Urinary bladder (tissue), 4 donors: ENCODE measurements around the gene PCSK2. TPM values are rescaled to one million over a fixed set of nuclear protein-coding genes. Genes with fewer than 3 reads are reported as not detected.

Source experiments
- DNase-seq: peaks from one replicate; pipeline ENCODE4 v3.0.0-alpha.2; 2015; ENCODE audit errors: extremely low spot score
- H3K27ac ChIP-seq: one replicate; pipeline ENCODE4 v1.5.1; 2013; ENCODE audit warnings: low read depth, mild to moderate bottlenecking, moderate library complexity
- H3K36me3 ChIP-seq: one replicate; pipeline ENCODE4 v1.6.1; 2013; ENCODE audit warnings: mild to moderate bottlenecking, moderate library complexity; ENCODE audit not compliant: insufficient read depth
- H3K4me1 ChIP-seq: one replicate; pipeline ENCODE4 v1.6.1; 2013; ENCODE audit warnings: mild to moderate bottlenecking, moderate library complexity; ENCODE audit not compliant: insufficient read depth
- H3K4me3 ChIP-seq: one replicate; pipeline ENCODE4 v1.5.1; 2013; ENCODE audit warnings: low read depth, low read length
- WGBS: extraction: QIAGEN DNeasy Blood & Tissue Kit; methylation state at CpG from one replicate; pipeline ENCODE4 v1.1.7; 2013; 5-methylcytosine and 5-hydroxymethylcytosine counted together
- polyA plus RNA-seq: library from polyadenylated mRNA; stranded (reverse); fragments of 200-250 nt; gene quantifications from one replicate; pipeline ENCODE4 v1.2.3, GENCODE V29; 2013
- total RNA-seq: library from RNA; depleted of rRNA; stranded (reverse); fragments of >200 nt; gene quantifications from one replicate; pipeline ENCODE4 v1.2.3, GENCODE V29; 2014
- donor health status: healthy with polysubstance abuse.
- donor health status: healthy.

The PCSK2 gene
- total and polyA plus RNA-seq, 2 donors, result 1.5 to 8.0 TPM

DNA sequence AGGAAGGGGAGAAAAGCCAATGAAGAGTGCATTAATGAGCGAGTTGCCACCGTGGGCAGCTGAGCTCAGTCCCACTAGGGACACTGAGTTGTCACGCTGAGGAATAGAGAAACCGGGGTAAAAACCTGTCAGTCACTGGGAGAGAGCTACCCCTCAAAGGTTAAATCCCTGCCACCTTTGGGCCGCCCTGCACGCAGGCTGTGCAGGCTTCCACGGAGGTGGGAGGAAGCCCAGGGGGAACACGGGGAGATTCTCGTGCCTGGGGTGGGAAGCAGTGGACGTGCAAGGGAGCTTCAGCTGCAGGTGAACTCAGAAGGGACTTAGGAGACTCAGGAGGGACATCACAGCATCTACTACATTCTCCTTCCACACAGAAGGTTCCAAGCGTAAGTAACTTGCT, 253.9 kb downstream of the PCSK2 start:
- WGBS, result 83% methylated on average over 11 of the region's 11 CpGs
- H3K27ac ChIP-seq, result no peak overlapping the region
- H3K36me3 ChIP-seq, result no peaks in the 10 kb centered on the region
- no peak overlapping the region for H3K4me3 ChIP-seq
- DNase-seq, result no peak
- no peaks in the 10 kb centered on the region for H3K4me1 ChIP-seq

DNA sequence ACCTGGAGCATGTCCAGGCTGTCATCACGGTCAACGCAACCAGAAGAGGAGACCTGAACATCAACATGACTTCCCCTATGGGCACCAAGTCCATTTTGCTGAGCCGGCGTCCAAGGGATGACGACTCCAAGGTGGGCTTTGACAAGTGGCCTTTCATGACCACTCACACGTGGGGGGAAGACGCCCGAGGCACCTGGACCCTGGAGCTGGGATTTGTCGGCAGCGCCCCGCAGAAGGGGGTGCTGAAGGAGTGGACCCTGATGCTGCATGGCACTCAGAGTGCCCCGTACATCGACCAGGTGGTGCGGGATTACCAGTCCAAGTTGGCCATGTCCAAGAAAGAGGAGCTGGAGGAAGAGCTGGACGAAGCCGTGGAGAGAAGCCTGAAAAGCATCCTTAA, 254.8 kb downstream of the PCSK2 start:
- H3K36me3 ChIP-seq, result no peaks in the 10 kb centered on the region
- DNase-seq, result no peak

DNA sequence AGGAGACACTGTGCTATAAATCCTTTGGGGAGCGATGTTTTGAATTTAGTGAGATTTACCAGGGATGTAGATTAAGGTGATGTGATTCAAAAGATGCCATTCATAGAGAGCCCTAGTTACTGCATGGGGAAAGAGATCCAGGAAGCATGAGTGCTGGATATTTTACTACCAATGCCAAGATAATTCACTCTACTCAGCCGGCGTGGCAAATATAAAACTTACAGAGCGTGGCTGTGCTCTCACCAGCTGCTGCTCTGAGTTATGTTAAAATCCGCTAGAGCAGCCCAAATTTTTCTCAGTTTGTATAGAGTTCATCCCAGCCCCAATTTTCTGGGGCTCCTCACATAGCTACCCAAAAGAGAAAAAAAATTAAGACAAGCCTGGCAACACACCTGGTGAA, 255.7 kb downstream of the PCSK2 start:
- no peak overlapping the region for H3K27ac ChIP-seq
- H3K4me3 ChIP-seq, result no peak overlapping the region
- no peaks in the 10 kb centered on the region for H3K4me1 ChIP-seq
- WGBS, result 35% methylated on average over 5 of the region's 5 CpGs
- H3K36me3 ChIP-seq, result no peaks in the 10 kb centered on the region
- no peak for DNase-seq

More for the DNA sequence above, 254.8 kb downstream of the PCSK2 start:
- H3K27ac ChIP-seq, result no peak overlapping the region
- no peaks in the 10 kb centered on the region for H3K4me1 ChIP-seq
- WGBS, result 91% methylated on average over 16 of the region's 16 CpGs
- H3K4me3 ChIP-seq, result no peak overlapping the region

DNA sequence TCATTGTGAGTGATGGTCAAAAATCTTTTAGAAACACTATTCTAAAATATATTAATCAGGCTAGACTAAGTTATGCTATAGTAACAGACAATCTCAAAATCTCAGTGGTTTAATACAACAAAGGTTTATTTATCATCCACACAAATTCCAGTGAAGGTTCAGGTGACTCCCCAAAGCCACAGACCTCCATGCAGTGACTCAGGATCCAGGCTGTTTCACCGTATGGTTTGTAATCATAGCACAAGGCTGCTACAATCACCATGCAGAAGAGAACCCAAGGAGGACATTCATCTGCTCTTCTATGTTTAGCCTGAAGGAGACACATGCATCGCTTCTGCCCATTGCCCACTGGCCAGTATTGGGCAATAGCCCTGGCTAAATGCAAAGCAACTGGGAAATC, 258.2 kb downstream of the PCSK2 start:
- Histone ChIP-seq H3K36me3 (no peaks in the 10 kb centered on the region), H3K4me3 (no peak overlapping the region), H3K27ac (no peak overlapping the region), H3K4me1 (no peaks in the 10 kb centered on the region)
- DNase-seq, result no peak
- 93% methylated on average over 2 of the region's 2 CpGs for WGBS

DNA sequence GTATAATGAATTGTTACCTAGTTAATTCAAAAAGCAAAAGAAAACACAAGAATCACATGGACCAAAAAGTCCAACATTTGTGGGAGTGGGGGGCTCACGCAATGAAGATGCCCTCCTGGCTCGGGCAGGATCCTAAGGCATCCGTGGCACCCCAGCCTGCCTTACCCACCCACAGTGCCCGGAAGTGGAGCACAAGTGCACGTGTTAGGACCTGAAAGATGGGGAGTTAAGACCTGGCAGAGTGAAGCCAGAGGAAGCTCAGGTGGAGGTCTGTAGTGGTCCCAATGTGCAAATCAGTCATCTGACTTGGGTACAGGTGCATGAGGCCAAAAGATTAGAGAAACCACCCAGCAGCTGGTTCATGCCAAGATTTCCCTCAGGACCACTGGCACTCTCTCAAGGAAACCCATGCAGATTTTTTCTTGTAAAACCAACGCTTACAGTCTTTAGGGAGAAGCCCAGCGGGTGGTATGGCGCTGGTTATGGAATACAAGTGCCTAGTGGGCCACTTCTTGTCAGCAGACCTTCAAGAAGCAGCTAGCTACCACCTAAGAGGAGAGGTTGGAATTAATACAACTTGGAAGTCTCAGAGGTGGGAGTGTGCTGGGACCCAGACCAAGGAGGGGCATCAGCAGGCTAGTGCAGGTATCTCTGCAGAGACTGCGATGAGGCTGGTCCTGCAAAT, 262.2 kb downstream of the PCSK2 start:
- WGBS, result 83% methylated on average over 9 of the region's 9 CpGs
- no peaks in the 10 kb centered on the region for H3K36me3 ChIP-seq
- no peaks in the 10 kb centered on the region for H3K4me1 ChIP-seq
- H3K4me3 ChIP-seq, result no peak overlapping the region
- H3K27ac ChIP-seq, result no peak overlapping the region
- no peak for DNase-seq

DNA sequence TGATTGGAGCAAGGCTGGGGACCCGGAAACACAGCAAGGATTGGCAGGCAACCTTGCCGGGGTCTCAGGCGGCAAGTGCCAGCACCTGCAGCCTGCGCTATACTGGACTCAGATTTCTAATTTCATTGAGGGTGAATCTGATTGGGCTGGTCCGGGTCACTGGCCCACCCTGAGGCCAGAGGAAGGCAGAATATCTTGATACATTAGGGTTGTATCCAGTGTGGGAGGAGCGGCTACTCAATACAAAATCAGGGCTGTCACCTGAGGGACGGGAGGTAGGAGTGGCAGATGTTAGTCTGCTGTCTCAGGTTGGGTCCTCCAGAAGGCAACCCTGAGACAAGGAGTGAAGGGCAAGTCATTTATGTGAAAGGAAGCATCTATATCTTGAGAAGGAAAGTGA, 263.7 kb downstream of the PCSK2 start:
- WGBS, result 89% methylated on average over 7 of the region's 7 CpGs
- no peak for DNase-seq
- no peaks in the 10 kb centered on the region for H3K36me3 ChIP-seq
- H3K4me1 ChIP-seq, result no peaks in the 10 kb centered on the region
- H3K4me3 ChIP-seq, result no peak overlapping the region
- no peak overlapping the region for H3K27ac ChIP-seq

DNA sequence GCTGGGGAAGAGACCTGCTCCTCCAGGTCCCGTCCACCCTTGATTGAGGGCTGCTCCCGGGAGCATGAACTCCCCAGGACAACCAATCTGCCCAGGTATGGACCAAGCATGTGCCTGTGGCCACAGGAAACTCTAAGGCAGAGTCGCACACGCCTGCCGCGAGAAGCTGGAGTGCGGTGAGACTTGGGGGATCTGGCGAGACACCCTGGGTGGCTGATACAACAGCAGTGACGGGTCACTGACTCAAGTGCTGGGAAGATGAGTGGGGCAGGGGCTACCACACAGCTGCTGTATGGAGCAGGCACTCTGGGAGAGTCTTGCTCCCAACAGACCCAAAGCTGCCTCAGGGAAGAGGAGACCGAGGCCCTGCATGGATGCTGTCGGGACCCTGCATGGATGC, 264.2 kb downstream of the PCSK2 start:
- Histone ChIP-seq H3K27ac (no peak overlapping the region), H3K36me3 (no peaks in the 10 kb centered on the region), H3K4me1 (no peaks in the 10 kb centered on the region), H3K4me3 (no peak overlapping the region)
- WGBS, result 91% methylated on average over 11 of the region's 11 CpGs
- no peak for DNase-seq

DNA sequence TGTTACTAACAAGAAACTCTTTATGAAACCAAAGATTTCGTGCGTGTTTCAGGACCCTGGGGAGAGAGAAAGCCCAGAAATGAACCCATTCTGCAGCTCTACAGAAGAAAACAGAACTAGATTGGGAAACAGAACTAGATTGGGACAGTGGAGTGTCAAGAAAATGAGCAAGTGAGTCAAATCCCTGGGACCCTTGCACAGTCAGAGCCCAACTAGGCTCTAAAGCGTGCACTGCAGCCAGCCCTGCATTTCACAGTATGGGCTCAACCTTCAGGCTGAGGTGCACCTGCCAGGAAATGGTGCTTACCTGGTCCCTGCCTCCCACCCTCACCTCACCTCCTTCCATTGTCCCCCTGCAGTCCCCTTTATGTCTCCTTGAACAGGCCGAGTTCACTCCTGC, 264.6 kb downstream of the PCSK2 start:
- H3K4me3 ChIP-seq, result no peak overlapping the region
- WGBS, result 93% methylated on average over 4 of the region's 4 CpGs
- no peaks in the 10 kb centered on the region for H3K36me3 ChIP-seq
- no peak for DNase-seq
- no peaks in the 10 kb centered on the region for H3K4me1 ChIP-seq
- no peak overlapping the region for H3K27ac ChIP-seq

DNA sequence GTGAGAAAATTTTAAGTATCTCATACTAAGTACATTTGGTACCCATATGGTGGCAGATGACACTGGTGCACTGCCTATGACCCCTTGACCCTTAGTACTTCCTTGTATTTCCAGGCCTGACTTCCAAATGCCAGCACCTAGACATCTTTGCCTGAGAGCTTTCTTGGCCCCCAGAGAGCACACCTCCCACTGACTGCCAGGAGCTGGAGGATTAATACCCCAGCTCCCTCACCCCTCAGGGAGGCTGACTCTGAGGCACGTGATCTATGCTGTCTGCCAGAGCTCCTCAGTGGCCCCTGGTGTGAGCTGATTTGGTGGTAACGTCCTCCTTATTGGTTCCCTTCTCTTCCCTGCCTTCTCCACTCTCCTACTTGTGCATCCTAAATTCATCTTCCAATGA, 266.3 kb downstream of the PCSK2 start:
- 78% methylated on average over 2 of the region's 2 CpGs for WGBS
- no peaks in the 10 kb centered on the region for H3K4me1 ChIP-seq
- no peak for DNase-seq

DNA sequence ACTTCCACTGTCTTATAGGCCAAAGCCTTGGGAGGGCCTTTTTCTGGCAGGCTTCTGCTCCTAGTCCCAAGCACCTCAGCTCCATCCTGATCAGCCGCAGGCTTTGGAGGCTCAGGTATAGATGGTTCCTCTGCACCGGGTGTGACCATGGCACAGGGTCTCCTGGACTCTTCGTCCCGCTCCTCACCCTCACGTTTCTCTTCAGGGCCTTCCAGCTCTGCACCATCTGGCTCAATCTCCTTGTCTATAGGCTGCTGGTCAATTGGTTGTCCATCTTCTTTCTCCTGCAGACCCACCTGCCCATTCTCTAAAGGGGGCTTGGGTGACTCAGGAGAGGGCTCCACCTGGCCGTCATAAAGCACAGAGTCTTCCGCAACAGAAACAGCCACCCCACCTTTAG, 267.4 kb downstream of the PCSK2 start:
- Histone ChIP-seq H3K4me3 (no peak overlapping the region), H3K4me1 (no peaks in the 10 kb centered on the region), H3K27ac (no peak overlapping the region), H3K36me3 (no peaks in the 10 kb centered on the region)
- DNase-seq, result no peak
- 97% methylated on average over 7 of the region's 7 CpGs for WGBS

More for the DNA sequence above, 266.3 kb downstream of the PCSK2 start:
- Histone ChIP-seq H3K27ac (no peak overlapping the region), H3K36me3 (no peaks in the 10 kb centered on the region), H3K4me3 (no peak overlapping the region)

DNA sequence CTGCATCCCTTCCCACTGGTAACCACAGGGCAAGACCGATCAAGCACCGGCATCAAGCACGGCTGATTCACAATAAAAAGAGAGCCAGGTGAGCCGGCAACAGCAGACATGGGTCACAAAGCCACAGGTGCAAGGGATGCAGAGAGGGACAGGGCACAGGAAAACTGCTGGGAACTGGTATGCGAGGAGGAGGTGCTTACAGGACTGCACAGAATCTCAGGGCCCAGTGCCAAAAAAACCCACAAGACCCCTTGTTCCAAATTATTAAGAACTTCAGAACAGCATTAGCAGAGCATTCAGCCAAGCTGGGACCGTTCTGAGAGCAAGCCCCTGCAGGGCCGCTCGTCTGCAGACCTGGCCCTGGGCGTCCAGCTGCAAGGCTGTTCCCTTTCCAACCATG, 269.0 kb downstream of the PCSK2 start:
- Histone ChIP-seq H3K36me3 (no peaks in the 10 kb centered on the region), H3K4me3 (no peak overlapping the region), H3K27ac (no peak overlapping the region), H3K4me1 (no peaks in the 10 kb centered on the region)
- 88% methylated on average over 9 of the region's 9 CpGs for WGBS
- no peak for DNase-seq

DNA sequence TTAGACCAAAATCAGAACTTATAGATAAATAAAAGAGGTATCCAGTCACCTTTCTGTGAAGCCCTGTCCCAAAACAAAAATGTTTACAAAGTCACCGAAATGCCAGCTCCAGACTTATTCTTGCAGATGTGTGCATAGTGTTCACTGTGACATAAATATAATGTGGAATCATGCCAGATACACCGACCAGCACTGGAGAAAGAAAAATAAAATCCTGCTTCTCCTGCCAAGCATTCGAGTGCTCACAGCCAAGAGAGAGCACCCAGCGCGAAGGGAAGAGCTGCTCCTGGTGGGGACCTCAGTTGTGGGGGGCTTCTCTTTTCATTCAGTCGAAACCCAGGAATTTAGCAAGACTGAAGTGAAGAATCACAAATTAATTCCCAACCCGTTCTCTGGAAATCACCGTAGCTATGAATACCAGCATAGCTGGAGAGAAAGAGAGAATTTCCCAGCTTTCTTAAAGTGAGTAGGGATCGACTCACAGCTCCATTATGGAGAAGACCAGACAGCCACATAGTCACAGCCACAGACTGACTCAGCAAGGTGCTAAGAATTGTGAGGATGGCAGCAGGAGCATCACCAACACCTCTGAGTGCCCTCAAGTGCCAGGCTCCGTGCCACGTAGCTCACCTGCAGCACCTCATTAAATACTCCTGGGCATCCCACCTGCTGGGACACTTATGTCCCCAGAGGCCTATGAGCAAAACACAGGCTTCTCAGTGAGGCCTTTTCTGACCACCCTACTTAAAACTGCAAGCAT, 271.2 kb downstream of the PCSK2 start:
- no peaks in the 10 kb centered on the region for H3K36me3 ChIP-seq
- no peak overlapping the region for H3K4me3 ChIP-seq
- H3K4me1 ChIP-seq, result no peaks in the 10 kb centered on the region
- WGBS, result 39% methylated on average over 11 of the region's 11 CpGs
- H3K27ac ChIP-seq, result no peak overlapping the region
- DNase-seq, result no peak

DNA sequence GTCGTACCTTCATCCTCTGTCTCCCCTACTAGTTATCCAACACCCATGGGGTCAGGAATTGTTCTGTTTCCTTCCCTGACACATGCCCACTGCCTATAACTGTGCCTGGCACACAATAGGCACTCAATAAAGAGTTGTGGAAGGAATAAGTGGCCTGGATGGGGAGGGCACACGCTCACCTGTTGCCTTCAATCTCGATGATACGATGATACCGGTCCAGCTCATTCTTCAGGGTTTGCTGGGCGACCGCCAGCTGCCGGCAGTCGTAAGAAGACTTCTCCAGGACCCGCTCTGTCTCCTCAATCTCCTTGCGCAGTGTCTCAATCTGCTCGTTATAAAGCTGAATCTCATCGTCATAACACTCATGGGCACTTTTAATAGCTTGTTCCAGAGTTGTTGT, 271.8 kb downstream of the PCSK2 start:
- WGBS, result 89% methylated on average over 13 of the region's 13 CpGs
- H3K36me3 ChIP-seq, result no peaks in the 10 kb centered on the region
- no peaks in the 10 kb centered on the region for H3K4me1 ChIP-seq
- no peak for DNase-seq
- H3K27ac ChIP-seq, result no peak overlapping the region
- no peak overlapping the region for H3K4me3 ChIP-seq

DNA sequence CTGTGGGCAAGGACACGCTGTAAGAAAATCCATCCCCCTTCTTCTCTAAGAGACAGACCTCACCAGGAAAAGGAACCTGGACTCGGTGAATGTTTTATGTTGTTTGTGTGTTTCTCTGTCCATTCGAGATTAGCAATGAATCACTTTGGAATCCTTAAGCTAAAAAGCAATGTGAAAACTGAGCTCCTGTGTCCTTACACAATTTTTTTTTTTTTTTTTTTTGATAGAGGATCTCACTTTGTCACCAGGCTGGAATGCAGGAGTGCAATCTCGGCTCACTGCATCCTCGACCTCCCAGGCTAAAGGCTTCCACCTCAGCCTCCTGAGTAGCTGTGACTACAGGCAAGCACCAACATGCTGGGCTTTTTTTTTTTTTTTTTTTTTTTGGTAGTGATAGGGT, 272.2 kb downstream of the PCSK2 start:
- no peak overlapping the region for H3K4me3 ChIP-seq
- no peak for DNase-seq
- H3K36me3 ChIP-seq, result no peaks in the 10 kb centered on the region
- WGBS, result 83% methylated on average over 5 of the region's 5 CpGs
- H3K4me1 ChIP-seq, result no peaks in the 10 kb centered on the region
- H3K27ac ChIP-seq, result no peak overlapping the region
